HG02970 (cell line): ENCODE data around the gene C5orf24.
"Not testable (repeated sequence)": the region's sequence is repeated elsewhere in the genome, so short reads cannot be mapped to it uniquely, and the experiment has no call there.

Experiments
- ATAC-seq: cut with Tn5 transposase; IDR thresholded peaks from one replicate; pipeline ENCODE4 v1.9.1; 2021; ENCODE audit warnings: mild to moderate bottlenecking, moderate library complexity, moderate number of reproducible peaks; ENCODE audit not compliant: unreplicated experiment, low FRiP score

The C5orf24 gene

DNA sequence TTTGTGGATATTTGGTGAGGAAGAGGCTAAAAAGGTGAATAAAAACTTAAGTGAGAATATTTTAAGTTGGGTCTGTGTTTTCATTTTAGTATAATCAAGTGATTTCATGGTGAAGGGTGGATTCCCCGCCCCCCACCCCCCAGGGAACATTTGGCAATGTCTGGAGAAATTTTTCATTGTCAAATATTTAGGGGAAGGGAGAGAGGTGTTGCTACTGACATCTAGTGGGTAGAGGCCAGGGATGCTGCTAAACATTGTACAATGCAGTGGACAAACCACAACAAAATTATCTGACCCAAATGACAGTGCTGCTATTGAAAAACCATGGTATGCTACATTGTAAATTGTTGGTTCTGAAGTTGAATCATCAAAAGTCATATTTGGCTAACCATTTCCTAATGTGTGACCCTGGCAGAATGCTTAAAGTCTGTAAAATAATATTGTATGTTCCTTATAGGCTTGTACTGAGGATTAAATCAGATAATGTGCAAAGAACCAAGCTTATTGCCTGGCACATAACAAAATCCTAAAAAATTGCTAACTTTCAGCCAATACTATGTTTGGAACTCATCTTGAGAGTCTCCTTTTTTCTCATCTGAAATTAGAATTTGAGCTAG, 5.6 kb downstream of the C5orf24 start:
- ATAC-seq, result no peak

DNA sequence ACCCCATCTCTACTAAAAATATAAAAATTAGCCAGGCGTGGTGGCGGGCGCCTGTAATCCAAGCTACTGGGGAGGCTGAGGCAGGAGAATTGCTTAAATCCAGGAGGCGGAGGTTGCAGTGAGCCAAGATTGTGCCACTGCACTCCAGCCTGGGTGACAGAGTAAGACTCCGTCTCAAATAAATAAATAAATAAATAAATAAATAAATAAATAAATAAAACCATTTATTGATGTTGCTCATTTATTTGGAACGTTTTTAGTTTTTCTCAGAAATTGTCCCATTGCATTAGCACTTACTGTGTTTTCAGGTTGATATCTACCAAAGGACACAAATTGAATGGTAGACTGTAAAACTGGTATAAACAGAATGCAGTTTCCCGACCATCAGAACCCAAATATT, 10.7 kb downstream of the C5orf24 start:
- ATAC-seq, result not testable (repeated sequence)

DNA sequence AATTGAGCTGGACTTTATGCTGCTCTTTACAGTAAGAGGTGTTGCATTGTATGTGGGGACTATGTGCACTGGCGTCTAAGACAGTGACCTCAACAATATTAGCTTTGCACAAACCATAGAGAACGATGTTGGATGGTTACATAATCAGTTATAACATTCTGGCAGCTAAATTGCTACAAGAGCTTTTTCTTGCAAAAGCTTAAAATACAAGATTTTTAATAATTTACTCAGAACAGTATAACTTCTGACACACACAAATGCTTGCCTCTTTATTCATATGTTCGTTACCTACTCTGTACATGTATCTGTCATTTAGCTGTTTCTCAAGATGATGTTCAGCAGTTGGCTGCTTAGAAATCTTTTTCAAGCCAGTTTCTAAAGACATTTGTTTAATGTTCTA, 11.6 kb downstream of the C5orf24 start:
- no peak for ATAC-seq

- ATAC-seq, result no peak
Observed at GRCh38 chr5:134864707-134865106, 18.9 kb downstream of the C5orf24 start.

DNA sequence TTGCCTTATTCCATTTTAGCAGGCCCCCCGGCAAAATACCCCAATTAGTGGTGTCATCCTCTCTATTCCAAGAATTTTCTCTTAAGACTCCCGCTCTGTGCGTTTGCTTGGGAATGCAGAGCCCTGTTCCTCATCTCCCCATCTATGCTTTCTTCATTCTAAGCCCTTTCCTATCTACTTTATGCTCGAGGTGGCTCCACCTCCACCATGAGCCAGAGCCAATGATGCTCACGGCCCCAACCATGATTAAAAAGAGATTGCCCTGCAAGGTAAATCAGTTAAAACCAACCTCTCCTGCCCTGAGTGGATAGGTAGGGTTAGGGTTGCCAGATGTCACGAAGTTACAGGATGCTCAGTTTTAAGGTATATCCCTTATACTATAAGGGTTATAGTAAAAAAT, 27.7 kb downstream of the C5orf24 start:
- ATAC-seq, result no peak

GRCh38 chr5:134873987-134874830, 28.4 kb downstream of the C5orf24 start, which contains the start of gene TXNDC15:
Gene TXNDC15, plus strand, starts transcription at chr5:134874371. Its CDS starts 57 bp downstream, at chr5:134874428.
- peak; percentile 81 for ATAC-seq

GRCh38 chr5:134874831-134875655, 29.3 kb downstream of the C5orf24 start:
- ATAC-seq, result no peak

GRCh38 chr5:134877159-134877558, 31.4 kb downstream of the C5orf24 start:
- ATAC-seq, result no peak

- ATAC-seq, result no peak
Observed at GRCh38 chr5:134878403-134878802, 32.6 kb downstream of the C5orf24 start.

- ATAC-seq, result no peak
Observed at GRCh38 chr5:134879456-134879855, 33.7 kb downstream of the C5orf24 start.

DNA sequence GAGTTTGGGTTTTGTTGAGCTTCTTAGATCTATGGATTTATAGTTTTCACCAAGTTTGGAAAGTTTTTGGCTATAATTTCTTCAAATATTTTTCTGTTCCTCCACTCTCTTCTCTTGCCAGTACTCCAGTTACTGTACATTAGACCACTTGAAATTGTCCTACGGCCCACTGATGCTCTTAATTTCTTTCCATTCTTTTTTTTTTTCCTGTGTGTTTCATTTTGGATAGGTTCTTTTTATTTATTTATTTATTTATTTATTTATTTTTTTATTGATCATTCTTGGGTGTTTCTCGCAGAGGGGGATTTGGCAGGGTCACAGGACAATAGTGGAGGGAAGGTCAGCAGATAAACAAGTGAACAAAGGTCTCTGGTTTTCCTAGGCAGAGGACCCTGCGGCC, 35.2 kb downstream of the C5orf24 start:
- not testable (repeated sequence) for ATAC-seq

DNA sequence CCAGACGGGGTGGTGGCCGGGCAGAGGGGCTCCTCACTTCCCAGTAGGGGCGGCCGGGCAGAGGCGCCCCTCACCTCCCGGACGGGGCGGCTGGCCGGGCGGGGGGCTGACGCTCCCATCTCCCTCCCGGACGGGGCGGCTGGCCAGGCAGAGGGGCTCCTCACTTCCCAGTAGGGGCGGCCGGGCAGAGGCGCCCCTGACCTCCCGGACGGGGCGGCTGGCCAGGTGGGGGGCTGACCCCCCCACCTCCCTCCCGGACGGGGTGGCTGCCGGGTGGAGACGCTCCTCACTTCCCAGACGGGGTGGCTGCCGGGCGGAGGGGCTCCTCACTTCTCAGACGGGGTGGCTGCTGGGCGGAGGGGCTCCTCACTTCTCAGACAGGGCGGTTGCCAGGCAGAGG, 35.9 kb downstream of the C5orf24 start:
- ATAC-seq, result not testable (repeated sequence)

DNA sequence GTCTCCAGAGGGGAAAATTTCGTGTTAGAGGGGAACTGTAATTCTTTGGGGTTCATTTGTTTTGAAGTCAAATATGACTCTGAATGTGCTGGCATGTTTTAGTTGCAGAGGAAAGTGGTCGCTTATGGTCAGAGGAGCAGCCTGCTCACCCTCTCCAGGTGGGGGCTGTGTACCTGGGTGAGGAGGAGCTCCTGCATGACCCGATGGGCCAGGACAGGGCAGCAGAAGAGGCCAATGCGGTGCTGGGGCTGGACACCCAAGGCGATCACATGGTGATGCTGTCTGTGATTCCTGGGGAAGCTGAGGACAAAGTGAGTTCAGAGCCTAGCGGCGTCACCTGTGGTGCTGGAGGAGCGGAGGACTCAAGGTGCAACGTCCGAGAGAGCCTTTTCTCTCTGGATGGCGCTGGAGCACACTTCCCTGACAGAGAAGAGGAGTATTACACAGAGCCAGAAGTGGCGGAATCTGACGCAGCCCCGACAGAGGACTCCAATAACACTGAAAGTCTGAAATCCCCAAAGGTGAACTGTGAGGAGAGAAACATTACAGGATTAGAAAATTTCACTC, 41.9 kb downstream of the C5orf24 start:
- no peak for ATAC-seq

- ATAC-seq, result no peak
Observed at GRCh38 chr5:134889335-134889734, 43.6 kb downstream of the C5orf24 start.

DNA sequence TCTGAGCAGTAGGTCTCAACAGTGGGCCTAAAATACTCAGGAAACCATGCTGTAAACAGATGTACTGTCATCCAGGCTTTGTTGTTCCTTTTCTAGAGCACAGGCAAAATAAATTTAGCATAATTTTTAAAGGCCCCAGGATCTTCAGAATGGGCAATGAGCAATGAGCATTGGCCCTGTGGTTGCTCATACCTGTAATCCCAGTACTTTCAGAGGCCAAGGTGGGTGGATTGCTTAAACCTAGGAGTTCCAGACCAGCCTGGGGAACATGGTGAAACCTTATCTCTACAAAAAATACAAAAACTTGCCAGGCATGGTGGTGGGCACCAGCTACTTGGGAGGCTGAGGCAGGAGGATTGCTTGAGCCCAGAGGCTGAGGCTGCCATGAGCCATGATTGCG, 45.7 kb downstream of the C5orf24 start:
- ATAC-seq, result no peak

- no peak for ATAC-seq
Observed at GRCh38 chr5:134892282-134892681, 46.5 kb downstream of the C5orf24 start.

GRCh38 chr5:134892926-134893325, 47.2 kb downstream of the C5orf24 start:
- ATAC-seq, result no peak

GRCh38 chr5:134893748-134894505, 48.2 kb downstream of the C5orf24 start:
- no peak for ATAC-seq

DNA sequence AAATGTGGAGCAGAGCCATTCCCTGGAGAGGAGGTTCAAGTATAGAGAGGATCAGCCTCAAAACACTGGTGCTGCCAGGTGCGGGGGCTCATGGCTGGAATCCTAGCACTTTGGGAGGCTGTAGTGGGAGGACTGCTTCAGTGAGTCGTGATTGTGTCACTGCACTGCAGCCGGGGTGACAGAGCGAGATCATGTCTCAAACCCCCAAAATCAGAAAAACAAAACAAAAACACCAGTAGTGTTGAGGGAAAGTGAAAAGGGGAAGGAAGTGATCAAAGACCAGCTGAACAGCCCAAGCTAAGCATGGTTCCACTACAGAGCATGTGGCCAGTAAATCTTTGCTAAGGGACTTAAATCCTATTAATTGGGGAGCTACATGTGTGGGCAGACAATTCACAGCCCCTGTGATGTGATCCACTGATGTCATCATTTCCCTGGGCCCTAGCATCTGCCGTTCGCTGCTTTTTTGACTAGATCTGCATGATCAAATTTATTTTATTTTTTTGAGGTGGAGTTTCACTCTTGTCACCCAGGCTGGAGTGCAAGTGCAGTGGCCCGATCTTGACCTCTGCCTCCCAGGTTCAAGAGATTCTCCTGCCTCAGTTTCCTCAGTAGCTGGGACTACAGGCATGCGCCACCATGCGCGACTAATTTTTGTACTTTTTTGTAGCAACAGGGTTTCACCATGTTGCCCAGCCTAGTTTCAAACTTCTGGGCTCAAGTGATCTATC, 56.5 kb downstream of the C5orf24 start:
- no peak for ATAC-seq
